SK-N-MC (cell line): ENCODE data around the gene RRBP1.

Source experiments
- EZH2 ChIP-seq: fragments of 200-600 bp; sonication (generic); IDR thresholded peaks from one replicate; pipeline ENCODE4 v1.6.1; 2017; ENCODE audit warnings: antibody characterized with exemption
- POLR2AphosphoS5 ChIP-seq: IDR thresholded peaks from 2 replicates; pipeline ENCODE4 v1.6.1; 2012; ENCODE audit warnings: mild to moderate bottlenecking, low read depth, low read length, borderline replicate concordance

DNA sequence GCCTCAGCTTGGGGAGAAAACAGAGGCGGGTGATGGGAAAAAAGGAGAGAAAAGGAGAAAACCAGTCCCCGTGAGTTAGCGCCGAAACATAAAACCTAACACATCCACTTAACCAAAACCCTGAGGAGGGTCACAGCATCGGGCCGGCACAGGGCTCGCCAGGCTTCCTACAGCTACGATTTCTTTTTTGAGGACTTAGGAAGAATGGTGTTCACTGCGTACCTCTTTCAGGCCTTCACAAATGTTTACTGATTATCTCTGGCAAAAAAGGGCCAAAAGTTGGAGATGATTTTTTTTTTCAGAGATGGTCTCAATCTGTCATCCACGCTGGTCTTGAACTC lies 63.4 kb downstream of the RRBP1 start:
- no peak for TF ChIP-seq POLR2AphosphoS5
- TF ChIP-seq EZH2 = no peak
